Osteocyte (in vitro differentiated cells): Measurements from ENCODE around the gene RACK1. TPM values are rescaled to one million over a fixed set of nuclear protein-coding genes. Genes with fewer than 3 reads are reported as not detected.
"Not testable (repeated sequence)": the region's sequence is repeated elsewhere in the genome, so short reads cannot be mapped to it uniquely, and the experiment has no call there.

Source experiments
- DNase-seq: peaks from one replicate; pipeline ENCODE4 v3.0.0; 2021; ENCODE audit warnings: mixed read lengths; ENCODE audit not compliant: unreplicated experiment; ENCODE audit errors: extremely low spot score
- H3K27ac Mint-ChIP-seq: one replicate; pipeline ENCODE4 v1.8.0; 2021; ENCODE audit warnings: mild to moderate bottlenecking, mixed read lengths; ENCODE audit not compliant: unreplicated experiment
- H3K27me3 Mint-ChIP-seq: one replicate; pipeline ENCODE4 v1.8.0; 2021; ENCODE audit warnings: mixed read lengths; ENCODE audit not compliant: unreplicated experiment
- H3K36me3 Mint-ChIP-seq: one replicate; pipeline ENCODE4 v1.8.0; 2021; ENCODE audit warnings: mixed read lengths; ENCODE audit not compliant: unreplicated experiment
- H3K4me1 Mint-ChIP-seq: one replicate; pipeline ENCODE4 v1.8.0; 2021; ENCODE audit warnings: mixed read lengths; ENCODE audit not compliant: unreplicated experiment
- H3K4me3 Mint-ChIP-seq: one replicate; pipeline ENCODE4 v1.8.0; 2021; ENCODE audit warnings: mild to moderate bottlenecking, moderate library complexity, mixed read lengths; ENCODE audit not compliant: unreplicated experiment
- H3K9me3 Mint-ChIP-seq: one replicate; pipeline ENCODE4 v1.8.0; 2021; ENCODE audit warnings: mixed read lengths; ENCODE audit not compliant: unreplicated experiment
- CTCF ChIP-seq: fragments of 200-600 bp; sonication (generic); IDR thresholded peaks from 2 replicates; pipeline ENCODE4 v1.5.0; 2021; ENCODE audit warnings: antibody characterized with exemption, mild to moderate bottlenecking, moderate library complexity
- total RNA-seq: library from RNA; stranded (reverse); gene quantifications from 2 replicates; pipeline ENCODE4 v1.2.1, GENCODE V29; 2021

RACK1 gene
- total RNA-seq, 1 donor from 2014 or later, result 1,921 TPM

GRCh38 chr5:181282874-181283273 lies 39.2 kb upstream of the RACK1 start:
- Mint-ChIP-seq H3K27ac (no peak overlapping the region), H3K4me1 (peaks cover 16% of the 10 kb centered on the region), H3K36me3 (peaks cover 6% of the 10 kb centered on the region), H3K9me3 (no peaks in the 10 kb centered on the region), H3K27me3 (no peaks in the 10 kb centered on the region), H3K4me3 (peak overlapping the region; percentile 32)
- no peak for TF ChIP-seq CTCF
- DNase-seq, result peak; percentile 81

- not testable (repeated sequence) for H3K27me3 Mint-ChIP-seq, H3K9me3 Mint-ChIP-seq, H3K36me3 Mint-ChIP-seq, H3K27ac Mint-ChIP-seq
- Mint-ChIP-seq H3K4me1 (peaks cover 17% of the 10 kb centered on the region), H3K4me3 (peak overlapping the region; percentile 32)
- DNase-seq, result peak; percentile 76
Observed at GRCh38 chr5:181282415-181282814, 38.7 kb upstream of the RACK1 start.

- H3K4me3 Mint-ChIP-seq, result no peak overlapping the region
- peaks cover 18% of the 10 kb centered on the region for H3K4me1 Mint-ChIP-seq
- no peaks in the 10 kb centered on the region for H3K27me3 Mint-ChIP-seq
- peaks cover 3% of the 10 kb centered on the region for H3K36me3 Mint-ChIP-seq
- peak overlapping the region; percentile 84 for H3K27ac Mint-ChIP-seq
- DNase-seq, result no peak
- TF ChIP-seq CTCF, result no peak
- no peaks in the 10 kb centered on the region for H3K9me3 Mint-ChIP-seq
Observed at GRCh38 chr5:181281984-181282316, 38.2 kb upstream of the RACK1 start.

GRCh38 chr5:181281077-181281983 lies 37.6 kb upstream of the RACK1 start:
- Mint-ChIP-seq H3K27ac (peak overlapping the region; percentile 84), H3K9me3 (no peaks in the 10 kb centered on the region), H3K27me3 (no peaks in the 10 kb centered on the region), H3K36me3 (peaks cover 3% of the 10 kb centered on the region), H3K4me1 (peaks cover 18% of the 10 kb centered on the region), H3K4me3 (no peak overlapping the region)
- DNase-seq, result peak; percentile 89
- no peak for TF ChIP-seq CTCF

- no peak for DNase-seq
- Mint-ChIP-seq H3K36me3 (peaks cover 3% of the 10 kb centered on the region), H3K9me3 (no peaks in the 10 kb centered on the region), H3K27ac (no peak overlapping the region), H3K27me3 (no peaks in the 10 kb centered on the region), H3K4me1 (peaks cover 18% of the 10 kb centered on the region), H3K4me3 (no peak overlapping the region)
- TF ChIP-seq CTCF, result no peak
Observed at GRCh38 chr5:181280251-181280762, 36.6 kb upstream of the RACK1 start.

- H3K4me1 Mint-ChIP-seq, H3K9me3 Mint-ChIP-seq, H3K4me3 Mint-ChIP-seq, H3K27ac Mint-ChIP-seq, H3K27me3 Mint-ChIP-seq, DNase-seq, H3K36me3 Mint-ChIP-seq: not testable (repeated sequence)
Observed at GRCh38 chr5:181273433-181273744, 29.7 kb upstream of the RACK1 start.
